HG03025 (cell line): ENCODE measurements around the gene XIRP2.

ENCODE experiments used
- ATAC-seq: cut with Tn5 transposase; IDR thresholded peaks from one replicate; pipeline ENCODE4 v1.9.1; 2021; ENCODE audit warnings: mild to moderate bottlenecking, moderate library complexity; ENCODE audit not compliant: unreplicated experiment, low FRiP score

XIRP2 gene

GRCh38 chr2:166934817-166935216, 46.5 kb downstream of the XIRP2 start:
- ATAC-seq = no peak

- no peak for ATAC-seq
These were observed 54.1 kb downstream of the XIRP2 start for GRCh38 chr2:166942377-166942776.

GRCh38 chr2:166944909-166945308, 56.6 kb downstream of the XIRP2 start:
- no peak for ATAC-seq

- no peak for ATAC-seq
These were observed 69.4 kb downstream of the XIRP2 start for GRCh38 chr2:166957686-166958085.

GRCh38 chr2:166958986-166959481, 70.8 kb downstream of the XIRP2 start:
- ATAC-seq = no peak

GRCh38 chr2:166959556-166959955, 71.3 kb downstream of the XIRP2 start:
- ATAC-seq = no peak

- no peak for ATAC-seq
These were observed 72.5 kb downstream of the XIRP2 start for GRCh38 chr2:166960702-166961270.

GRCh38 chr2:166961933-166962332, 73.7 kb downstream of the XIRP2 start:
- no peak for ATAC-seq

- no peak for ATAC-seq
These were observed 81.2 kb downstream of the XIRP2 start for GRCh38 chr2:166969486-166969885.

GRCh38 chr2:166972002-166972401, 83.7 kb downstream of the XIRP2 start:
- no peak for ATAC-seq

- ATAC-seq = no peak
These were observed 84.1 kb downstream of the XIRP2 start for GRCh38 chr2:166972418-166972817.

GRCh38 chr2:166984188-166984587, 95.9 kb downstream of the XIRP2 start:
- no peak for ATAC-seq

- no peak for ATAC-seq
These were observed 96.5 kb downstream of the XIRP2 start for GRCh38 chr2:166984797-166985196.

- ATAC-seq = no peak
These were observed 106.5 kb downstream of the XIRP2 start for GRCh38 chr2:166994588-166995336.

GRCh38 chr2:166996465-166996864, 108.2 kb downstream of the XIRP2 start:
- ATAC-seq = no peak

GRCh38 chr2:167001165-167001564, 112.9 kb downstream of the XIRP2 start:
- no peak for ATAC-seq

- ATAC-seq = no peak
These were observed 116.8 kb downstream of the XIRP2 start for GRCh38 chr2:167005096-167005495.

- ATAC-seq = no peak
These were observed 124.9 kb downstream of the XIRP2 start for GRCh38 chr2:167013227-167013626.

- no peak for ATAC-seq
These were observed 127.5 kb downstream of the XIRP2 start for GRCh38 chr2:167015806-167016205.

GRCh38 chr2:167017021-167017420, 128.7 kb downstream of the XIRP2 start:
- ATAC-seq = no peak

- ATAC-seq = no peak
These were observed 130.3 kb downstream of the XIRP2 start for GRCh38 chr2:167018590-167018989.

GRCh38 chr2:167028503-167028902, 140.2 kb downstream of the XIRP2 start:
- no peak for ATAC-seq
